H1 (cell line): Measurements from ENCODE around the gene CHRNA4.

Experiments used
- BCL11A ChIP-seq, 2 experiments: IDR thresholded peaks; one replicate each; pipeline ENCODE4 v1.6.1; 2011; ENCODE audit warnings: low read depth in 2 of 2, low read length in 2 of 2, mild to moderate bottlenecking in 2 of 2
- EP300 ChIP-seq, 2 experiments: IDR thresholded peaks; 1 replicate in 1 of 2; 2 replicates in 1 of 2; pipeline ENCODE4 v1.6.1; 2011 to 2012; ENCODE audit warnings: low read depth in 2 of 2, low read length in 2 of 2, mild to moderate bottlenecking in 2 of 2, borderline replicate concordance in 1 of 2, inconsistent platforms in 1 of 2, moderate library complexity in 1 of 2
- EZH2 ChIP-seq: fragments of 200-600 bp; sonication (generic); IDR thresholded peaks from 2 replicates; pipeline ENCODE4 v1.7.1; 2012; ENCODE audit warnings: low read depth, mild to moderate bottlenecking, moderate library complexity, low read length, inconsistent platforms; ENCODE audit not compliant: severe bottlenecking
- HDAC6 ChIP-seq: IDR thresholded peaks from one replicate; pipeline ENCODE4 v1.7.1; 2012; ENCODE audit warnings: low read depth, mild to moderate bottlenecking, inconsistent platforms, low read length, moderate library complexity
- POLR2A ChIP-seq, 2 experiments: IDR thresholded peaks; 1 replicate in 1 of 2; 2 replicates in 1 of 2; pipeline ENCODE4 v1.6.1; 2011; ENCODE audit warnings: low read depth in 2 of 2, low read length in 2 of 2, mild to moderate bottlenecking in 2 of 2; ENCODE audit errors: control extremely low read depth in 1 of 2
- POLR2AphosphoS5 ChIP-seq: IDR thresholded peaks from 2 replicates; pipeline ENCODE4 v1.6.1; 2011; ENCODE audit warnings: low read depth, low read length
- POU5F1 ChIP-seq: IDR thresholded peaks from 2 replicates; pipeline ENCODE4 v1.6.1; 2011; ENCODE audit warnings: low read depth, mild to moderate bottlenecking, low read length, moderate library complexity
- RXRA ChIP-seq: IDR thresholded peaks from 2 replicates; pipeline ENCODE4 v1.6.1; 2011; ENCODE audit warnings: low read depth, mild to moderate bottlenecking, low read length, moderate library complexity; ENCODE audit not compliant: insufficient read depth
- SP1 ChIP-seq: IDR thresholded peaks from 2 replicates; pipeline ENCODE4 v1.6.1; 2011; ENCODE audit warnings: low read depth, low read length
- YY1 ChIP-seq: IDR thresholded peaks from 2 replicates; pipeline ENCODE4 v1.6.1; 2011; ENCODE audit warnings: low read depth, mild to moderate bottlenecking, low read length
- TF ChIP-seq, protein P1 (sequence below), 3 experiments: IDR thresholded peaks; 1 replicate in 2 of 3; 2 replicates in 1 of 3; pipeline versions ENCODE4 v1.5.1 to v1.6.1; 2011; ENCODE audit warnings: low read length in 3 of 3, mild to moderate bottlenecking in 3 of 3, inconsistent platforms in 2 of 3, low read depth in 1 of 3, moderate library complexity in 1 of 3; ENCODE audit not compliant: insufficient read depth in 1 of 3; ENCODE audit errors: control extremely low read depth in 1 of 3
- TF ChIP-seq, protein P2 (sequence below): IDR thresholded peaks from 2 replicates; pipeline ENCODE4 v1.6.1; 2012; ENCODE audit warnings: inconsistent platforms

DNA sequence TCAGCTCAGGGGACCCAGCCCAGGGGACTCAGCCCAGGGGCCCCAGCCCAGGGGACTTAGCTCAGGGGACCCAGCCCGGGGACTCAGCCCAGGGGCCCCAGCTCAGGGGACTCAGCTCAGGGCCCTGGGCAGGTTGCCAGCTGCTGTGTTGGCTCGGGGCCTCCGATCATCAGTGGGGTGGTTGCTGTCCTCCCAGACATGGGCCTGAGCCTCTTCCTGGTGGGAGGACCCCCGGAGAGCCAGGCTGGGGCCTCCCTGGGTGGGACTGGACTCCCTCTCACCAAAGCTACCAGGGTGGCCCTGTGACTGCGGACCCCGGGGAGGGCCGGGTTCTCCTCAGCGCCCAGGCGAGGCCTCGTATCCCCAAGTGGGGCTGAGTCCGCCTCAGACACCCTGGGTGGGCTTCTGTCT is 63.8 kb downstream of the CHRNA4 start:
- TF ChIP-seq POLR2A (IDR thresholded peaks at IDR 0.05; ENCODE audit: control extremely low read depth in 1 of 2, low read depth in 2 of 2, low read length in 2 of 2): no peak
- TF ChIP-seq, protein P1, sequence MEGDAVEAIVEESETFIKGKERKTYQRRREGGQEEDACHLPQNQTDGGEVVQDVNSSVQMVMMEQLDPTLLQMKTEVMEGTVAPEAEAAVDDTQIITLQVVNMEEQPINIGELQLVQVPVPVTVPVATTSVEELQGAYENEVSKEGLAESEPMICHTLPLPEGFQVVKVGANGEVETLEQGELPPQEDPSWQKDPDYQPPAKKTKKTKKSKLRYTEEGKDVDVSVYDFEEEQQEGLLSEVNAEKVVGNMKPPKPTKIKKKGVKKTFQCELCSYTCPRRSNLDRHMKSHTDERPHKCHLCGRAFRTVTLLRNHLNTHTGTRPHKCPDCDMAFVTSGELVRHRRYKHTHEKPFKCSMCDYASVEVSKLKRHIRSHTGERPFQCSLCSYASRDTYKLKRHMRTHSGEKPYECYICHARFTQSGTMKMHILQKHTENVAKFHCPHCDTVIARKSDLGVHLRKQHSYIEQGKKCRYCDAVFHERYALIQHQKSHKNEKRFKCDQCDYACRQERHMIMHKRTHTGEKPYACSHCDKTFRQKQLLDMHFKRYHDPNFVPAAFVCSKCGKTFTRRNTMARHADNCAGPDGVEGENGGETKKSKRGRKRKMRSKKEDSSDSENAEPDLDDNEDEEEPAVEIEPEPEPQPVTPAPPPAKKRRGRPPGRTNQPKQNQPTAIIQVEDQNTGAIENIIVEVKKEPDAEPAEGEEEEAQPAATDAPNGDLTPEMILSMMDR (IDR thresholded peaks at IDR 0.05; ENCODE audit: control extremely low read depth in 1 of 3, insufficient read depth in 1 of 3, low read depth in 1 of 3, low read length in 3 of 3): no peak
- TF ChIP-seq EP300 (IDR thresholded peaks at IDR 0.05; ENCODE audit: borderline replicate concordance in 1 of 2, low read depth in 2 of 2, low read length in 2 of 2): no peak
- no peak for TF ChIP-seq POLR2AphosphoS5
- no peak for TF ChIP-seq EZH2
- TF ChIP-seq BCL11A (IDR thresholded peaks at IDR 0.05; ENCODE audit: low read depth in 2 of 2, low read length in 2 of 2): no peak
- no peak for TF ChIP-seq RXRA
- no peak for TF ChIP-seq YY1
- no peak for TF ChIP-seq POU5F1
- no peak for TF ChIP-seq HDAC6
- TF ChIP-seq, protein P2, sequence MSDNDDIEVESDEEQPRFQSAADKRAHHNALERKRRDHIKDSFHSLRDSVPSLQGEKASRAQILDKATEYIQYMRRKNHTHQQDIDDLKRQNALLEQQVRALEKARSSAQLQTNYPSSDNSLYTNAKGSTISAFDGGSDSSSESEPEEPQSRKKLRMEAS: no peak
- no peak for TF ChIP-seq SP1
